Esophagus squamous epithelium (tissue), 4 donors: ENCODE measurements around the gene GSC2.

Experiments
- POLR2A ChIP-seq, 4 donors: fragments of 450-650 bp; IDR thresholded peaks; one replicate each; pipeline ENCODE4 v1.6.1; 2017; ENCODE audit warnings: antibody characterized with exemption in 4 of 4, mild to moderate bottlenecking in 4 of 4, moderate library complexity in 3 of 4
- TF ChIP-seq, protein P1 (sequence below), 6 experiments: fragments of 450-650 bp in 4 of 6; fragments of 200-600 bp in 2 of 6; sonication (generic) in 2 of 6; IDR thresholded peaks; one replicate each; pipeline ENCODE4 v1.5.1; 2016 to 2019; ENCODE audit warnings: antibody characterized with exemption in 6 of 6, mild to moderate bottlenecking in 4 of 6, moderate library complexity in 4 of 6

DNA sequence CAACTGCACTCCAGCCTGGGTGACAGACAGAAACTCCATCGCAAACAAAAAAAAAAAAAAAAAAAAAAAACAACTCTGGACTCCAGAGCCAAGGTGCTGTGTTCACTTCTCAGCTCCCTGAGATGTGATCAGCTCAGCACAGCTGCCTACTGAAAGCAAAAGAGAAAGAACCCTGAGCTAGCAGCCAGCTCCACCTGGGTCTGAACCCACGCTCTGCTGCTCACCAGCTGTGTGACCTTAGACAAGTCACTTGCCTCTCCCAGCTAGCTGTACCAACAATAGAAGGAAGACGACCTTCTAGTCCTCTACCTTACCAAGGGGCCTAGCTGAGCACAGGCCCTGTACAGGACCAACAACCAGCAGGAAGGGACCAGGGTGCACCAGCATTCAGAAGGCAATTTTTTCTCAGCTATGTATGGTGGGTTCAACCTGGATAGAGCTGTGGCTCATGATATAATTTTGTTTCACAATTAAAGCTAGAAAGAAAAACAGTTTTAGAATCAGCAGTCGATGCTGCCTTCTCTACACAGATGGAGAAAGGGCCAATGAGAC lies 31.7 kb downstream of the GSC2 start:
- TF ChIP-seq, protein P1, sequence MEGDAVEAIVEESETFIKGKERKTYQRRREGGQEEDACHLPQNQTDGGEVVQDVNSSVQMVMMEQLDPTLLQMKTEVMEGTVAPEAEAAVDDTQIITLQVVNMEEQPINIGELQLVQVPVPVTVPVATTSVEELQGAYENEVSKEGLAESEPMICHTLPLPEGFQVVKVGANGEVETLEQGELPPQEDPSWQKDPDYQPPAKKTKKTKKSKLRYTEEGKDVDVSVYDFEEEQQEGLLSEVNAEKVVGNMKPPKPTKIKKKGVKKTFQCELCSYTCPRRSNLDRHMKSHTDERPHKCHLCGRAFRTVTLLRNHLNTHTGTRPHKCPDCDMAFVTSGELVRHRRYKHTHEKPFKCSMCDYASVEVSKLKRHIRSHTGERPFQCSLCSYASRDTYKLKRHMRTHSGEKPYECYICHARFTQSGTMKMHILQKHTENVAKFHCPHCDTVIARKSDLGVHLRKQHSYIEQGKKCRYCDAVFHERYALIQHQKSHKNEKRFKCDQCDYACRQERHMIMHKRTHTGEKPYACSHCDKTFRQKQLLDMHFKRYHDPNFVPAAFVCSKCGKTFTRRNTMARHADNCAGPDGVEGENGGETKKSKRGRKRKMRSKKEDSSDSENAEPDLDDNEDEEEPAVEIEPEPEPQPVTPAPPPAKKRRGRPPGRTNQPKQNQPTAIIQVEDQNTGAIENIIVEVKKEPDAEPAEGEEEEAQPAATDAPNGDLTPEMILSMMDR (IDR thresholded peaks at IDR 0.05) = no peak
- no peak for TF ChIP-seq POLR2A (IDR thresholded peaks at IDR 0.05)
